Measurements from ENCODE around the gene SMARCD2.
"Not testable (repeated sequence)": the region's sequence is repeated elsewhere in the genome, so short reads cannot be mapped to it uniquely, and the experiment has no call there.

DNA sequence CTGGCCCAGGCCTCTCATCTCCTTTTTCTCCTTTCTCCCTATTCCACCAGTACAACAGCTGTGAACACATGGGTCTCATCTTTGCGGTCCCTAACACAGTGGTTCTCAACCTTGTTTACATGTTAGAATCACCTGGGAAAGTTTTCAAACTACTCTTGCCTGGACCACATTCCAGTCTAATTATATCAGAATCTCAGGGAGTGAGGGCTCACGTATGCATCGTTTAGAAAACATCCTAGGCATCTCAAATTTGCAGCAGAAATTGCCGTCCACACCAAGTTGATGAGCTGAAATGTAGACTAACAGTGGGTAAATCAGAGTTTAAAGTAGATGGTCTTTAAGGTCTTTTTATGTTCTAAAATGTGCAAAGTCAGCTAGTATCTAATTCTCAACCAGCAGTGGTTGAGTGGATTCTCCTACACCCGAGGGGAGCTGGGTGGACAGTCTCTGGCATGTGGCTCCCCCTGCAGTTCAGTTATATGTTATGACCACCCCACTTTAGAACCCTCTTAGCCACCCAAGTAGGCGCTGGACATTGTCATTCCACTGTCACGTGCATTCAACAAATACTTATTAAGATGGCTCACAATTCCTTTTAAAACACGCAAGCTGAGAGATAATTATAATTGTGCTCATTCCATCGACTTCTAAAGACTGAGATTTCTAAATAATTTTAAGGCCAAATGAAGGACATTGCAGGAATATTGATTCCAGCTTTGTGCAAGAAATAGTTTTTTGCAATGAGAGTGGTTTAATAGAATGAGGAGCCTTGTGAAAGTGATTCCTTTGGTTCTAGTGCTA is 27.2 kb upstream of the SMARCD2 start:
- TF ChIP-seq POLR2A (IDR thresholded peaks at IDR 0.05) = not testable (repeated sequence)
- TF ChIP-seq, protein P1, sequence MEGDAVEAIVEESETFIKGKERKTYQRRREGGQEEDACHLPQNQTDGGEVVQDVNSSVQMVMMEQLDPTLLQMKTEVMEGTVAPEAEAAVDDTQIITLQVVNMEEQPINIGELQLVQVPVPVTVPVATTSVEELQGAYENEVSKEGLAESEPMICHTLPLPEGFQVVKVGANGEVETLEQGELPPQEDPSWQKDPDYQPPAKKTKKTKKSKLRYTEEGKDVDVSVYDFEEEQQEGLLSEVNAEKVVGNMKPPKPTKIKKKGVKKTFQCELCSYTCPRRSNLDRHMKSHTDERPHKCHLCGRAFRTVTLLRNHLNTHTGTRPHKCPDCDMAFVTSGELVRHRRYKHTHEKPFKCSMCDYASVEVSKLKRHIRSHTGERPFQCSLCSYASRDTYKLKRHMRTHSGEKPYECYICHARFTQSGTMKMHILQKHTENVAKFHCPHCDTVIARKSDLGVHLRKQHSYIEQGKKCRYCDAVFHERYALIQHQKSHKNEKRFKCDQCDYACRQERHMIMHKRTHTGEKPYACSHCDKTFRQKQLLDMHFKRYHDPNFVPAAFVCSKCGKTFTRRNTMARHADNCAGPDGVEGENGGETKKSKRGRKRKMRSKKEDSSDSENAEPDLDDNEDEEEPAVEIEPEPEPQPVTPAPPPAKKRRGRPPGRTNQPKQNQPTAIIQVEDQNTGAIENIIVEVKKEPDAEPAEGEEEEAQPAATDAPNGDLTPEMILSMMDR (IDR thresholded peaks at IDR 0.05) = not testable (repeated sequence)
